Retinal pigment epithelial cell (primary cell): ENCODE results near the gene MRPS23.

Source experiments
- DNase-seq: peaks from one replicate; pipeline ENCODE4 v3.0.0-alpha.2; 2010; ENCODE audit warnings: low read depth
- H3K4me3 ChIP-seq: 2 replicates; pipeline ENCODE4 v1.5.1; 2011; ENCODE audit warnings: mild to moderate bottlenecking, low read length, control low read depth, moderate library complexity
- TF ChIP-seq, protein P1 (sequence below): conservative IDR thresholded peaks from 2 replicates; pipeline ENCODE4 v1.5.1; 2011; ENCODE audit warnings: low read depth, low read length, control low read depth, inconsistent platforms

The MRPS23 gene

GRCh38 chr17:57877803-57878377 is 28.0 kb upstream of the MRPS23 start:
- no peak overlapping the region for H3K4me3 ChIP-seq
- no peak for DNase-seq
- TF ChIP-seq, protein P1, sequence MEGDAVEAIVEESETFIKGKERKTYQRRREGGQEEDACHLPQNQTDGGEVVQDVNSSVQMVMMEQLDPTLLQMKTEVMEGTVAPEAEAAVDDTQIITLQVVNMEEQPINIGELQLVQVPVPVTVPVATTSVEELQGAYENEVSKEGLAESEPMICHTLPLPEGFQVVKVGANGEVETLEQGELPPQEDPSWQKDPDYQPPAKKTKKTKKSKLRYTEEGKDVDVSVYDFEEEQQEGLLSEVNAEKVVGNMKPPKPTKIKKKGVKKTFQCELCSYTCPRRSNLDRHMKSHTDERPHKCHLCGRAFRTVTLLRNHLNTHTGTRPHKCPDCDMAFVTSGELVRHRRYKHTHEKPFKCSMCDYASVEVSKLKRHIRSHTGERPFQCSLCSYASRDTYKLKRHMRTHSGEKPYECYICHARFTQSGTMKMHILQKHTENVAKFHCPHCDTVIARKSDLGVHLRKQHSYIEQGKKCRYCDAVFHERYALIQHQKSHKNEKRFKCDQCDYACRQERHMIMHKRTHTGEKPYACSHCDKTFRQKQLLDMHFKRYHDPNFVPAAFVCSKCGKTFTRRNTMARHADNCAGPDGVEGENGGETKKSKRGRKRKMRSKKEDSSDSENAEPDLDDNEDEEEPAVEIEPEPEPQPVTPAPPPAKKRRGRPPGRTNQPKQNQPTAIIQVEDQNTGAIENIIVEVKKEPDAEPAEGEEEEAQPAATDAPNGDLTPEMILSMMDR: no peak

- H3K4me3 ChIP-seq: no peak overlapping the region
- TF ChIP-seq, protein P1: no peak
- no peak for DNase-seq
Measured at GRCh38 chr17:57876866-57877237, 27.0 kb upstream of the MRPS23 start.

- H3K4me3 ChIP-seq: no peak overlapping the region
- TF ChIP-seq, protein P1: no peak
- DNase-seq: no peak
Measured at GRCh38 chr17:57876023-57876865, 26.4 kb upstream of the MRPS23 start.

- DNase-seq: peak; percentile 97
- TF ChIP-seq, protein P1: peak; percentile 65
- H3K4me3 ChIP-seq: peak overlapping the region; percentile 6
Measured at GRCh38 chr17:57875290-57876022, 25.6 kb upstream of the MRPS23 start.

DNA sequence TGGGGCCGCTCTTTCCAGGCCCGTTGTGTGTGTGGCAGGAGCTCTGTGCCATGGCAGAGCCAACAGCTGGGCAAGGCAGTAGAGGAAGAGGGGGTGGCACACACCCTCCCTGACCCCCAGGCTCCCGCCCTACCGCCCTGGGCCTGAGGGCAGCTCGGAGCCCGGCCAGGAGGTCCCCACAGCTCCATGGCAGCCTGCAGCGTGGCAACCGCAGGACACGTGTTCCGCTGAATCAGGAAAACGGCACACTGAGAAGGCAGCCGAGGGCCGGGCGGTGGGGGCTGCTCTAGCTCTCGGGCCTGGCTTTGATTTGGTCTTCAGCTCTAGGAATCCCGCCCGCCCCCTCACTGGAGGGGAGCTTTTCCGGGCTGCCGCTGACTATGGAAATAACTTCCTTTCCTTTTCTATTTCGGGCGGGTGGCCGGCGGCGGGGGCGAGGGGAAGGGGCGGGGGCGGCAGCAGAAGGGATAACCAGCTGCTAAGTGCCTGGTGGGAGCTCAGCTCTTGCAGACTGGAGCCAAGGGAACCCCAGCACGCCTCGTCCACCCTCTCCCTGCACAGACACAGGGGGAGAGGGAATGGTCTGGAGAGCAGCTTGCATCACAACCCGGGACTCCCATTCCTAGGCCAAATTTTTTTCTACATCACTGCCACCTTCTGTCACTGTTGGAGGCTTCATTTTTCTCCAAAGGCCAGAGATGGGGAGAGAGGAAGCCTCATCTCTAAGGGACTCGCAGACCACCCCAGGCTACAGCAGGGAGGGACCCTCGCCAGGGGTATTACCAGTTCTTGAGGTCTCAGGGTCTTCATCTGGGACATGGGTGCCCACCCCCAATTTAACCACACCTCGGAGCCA is 24.8 kb upstream of the MRPS23 start:
- peak; percentile 88 for DNase-seq
- H3K4me3 ChIP-seq: peak overlapping the region; percentile 6
- TF ChIP-seq, protein P1: no peak

GRCh38 chr17:57874058-57874419 is 24.2 kb upstream of the MRPS23 start:
- TF ChIP-seq, protein P1: no peak
- H3K4me3 ChIP-seq: no peak overlapping the region
- DNase-seq: no peak
